Type B pancreatic cell (in vitro differentiated cells): ENCODE measurements around the gene SLC2A4RG. TPM values are rescaled to one million over a fixed set of nuclear protein-coding genes. Genes with fewer than 3 reads are reported as not detected.
A peak's percentile ranks its signal among the peaks of the same experiment; 100 is the strongest.

Experiments
- DNase-seq: peaks from one replicate; pipeline ENCODE4 v3.0.0; 2021; ENCODE audit warnings: mixed read lengths; ENCODE audit not compliant: unreplicated experiment; ENCODE audit errors: extremely low spot score
- H3K27ac Mint-ChIP-seq: 2 replicates; pipeline ENCODE4 v1.8.0; 2021; ENCODE audit warnings: mild to moderate bottlenecking, mixed read lengths
- H3K27me3 Mint-ChIP-seq: 2 replicates; pipeline ENCODE4 v1.8.0; 2021; ENCODE audit warnings: mixed read lengths
- H3K36me3 Mint-ChIP-seq: 2 replicates; pipeline ENCODE4 v1.8.0; 2021; ENCODE audit warnings: mixed read lengths
- H3K4me1 Mint-ChIP-seq: one replicate; pipeline ENCODE4 v1.8.0; 2021; ENCODE audit warnings: mixed read lengths; ENCODE audit not compliant: unreplicated experiment
- H3K4me3 Mint-ChIP-seq: 2 replicates; pipeline ENCODE4 v1.8.0; 2021; ENCODE audit warnings: mild to moderate bottlenecking, mixed read lengths
- H3K9me3 Mint-ChIP-seq: 2 replicates; pipeline ENCODE4 v1.8.0; 2021; ENCODE audit warnings: mixed read lengths
- CTCF ChIP-seq: fragments of 200-600 bp; sonication (generic); conservative IDR thresholded peaks from 2 replicates; pipeline ENCODE4 v1.5.0; 2021; ENCODE audit warnings: antibody characterized with exemption, mild to moderate bottlenecking
- total RNA-seq: library from RNA; stranded (reverse); gene quantifications from 2 replicates; pipeline ENCODE4 v1.2.1, GENCODE V29; 2021; ENCODE audit warnings: low replicate concordance

Gene SLC2A4RG
- total RNA-seq, 1 donor from 2014 or later, result 75.6 TPM

- no peak for DNase-seq
- H3K27ac Mint-ChIP-seq, result no peak overlapping the region
- H3K4me1 Mint-ChIP-seq, result peaks cover 3% of the 10 kb centered on the region
- TF ChIP-seq CTCF, result no peak
- H3K36me3 Mint-ChIP-seq, result no peaks in the 10 kb centered on the region
- no peak overlapping the region for H3K4me3 Mint-ChIP-seq
- H3K27me3 Mint-ChIP-seq, result no peaks in the 10 kb centered on the region
- H3K9me3 Mint-ChIP-seq, result no peaks in the 10 kb centered on the region
These were observed 4.6 kb downstream of the SLC2A4RG start for GRCh38 chr20:63744158-63744557.

GRCh38 chr20:63744574-63745423, 5.2 kb downstream of the SLC2A4RG start:
- no peaks in the 10 kb centered on the region for H3K9me3 Mint-ChIP-seq
- no peak for DNase-seq
- H3K4me1 Mint-ChIP-seq, result peaks cover 3% of the 10 kb centered on the region
- no peak for TF ChIP-seq CTCF
- no peak overlapping the region for H3K4me3 Mint-ChIP-seq
- H3K27ac Mint-ChIP-seq, result no peak overlapping the region
- H3K27me3 Mint-ChIP-seq, result no peaks in the 10 kb centered on the region
- H3K36me3 Mint-ChIP-seq, result no peaks in the 10 kb centered on the region

- no peaks in the 10 kb centered on the region for H3K36me3 Mint-ChIP-seq
- H3K4me3 Mint-ChIP-seq, result no peak overlapping the region
- no peak for DNase-seq
- no peaks in the 10 kb centered on the region for H3K9me3 Mint-ChIP-seq
- no peak for TF ChIP-seq CTCF
- peaks cover 3% of the 10 kb centered on the region for H3K4me1 Mint-ChIP-seq
- H3K27me3 Mint-ChIP-seq, result no peaks in the 10 kb centered on the region
- H3K27ac Mint-ChIP-seq, result peak overlapping the region; percentile 71
These were observed 5.8 kb downstream of the SLC2A4RG start for GRCh38 chr20:63745424-63745805.

- peak overlapping the region; percentile 71 for H3K27ac Mint-ChIP-seq
- TF ChIP-seq CTCF, result no peak
- no peak overlapping the region for H3K4me3 Mint-ChIP-seq
These were observed 6.6 kb downstream of the SLC2A4RG start for GRCh38 chr20:63745961-63746731.

GRCh38 chr20:63746751-63747315, 7.3 kb downstream of the SLC2A4RG start:
- no peaks in the 10 kb centered on the region for H3K27me3 Mint-ChIP-seq

More at GRCh38 chr20:63745961-63746731, 6.6 kb downstream of the SLC2A4RG start:
- Mint-ChIP-seq H3K9me3 (no peaks in the 10 kb centered on the region), H3K4me1 (peaks cover 3% of the 10 kb centered on the region), H3K36me3 (no peaks in the 10 kb centered on the region), H3K27me3 (no peaks in the 10 kb centered on the region)
- DNase-seq, result no peak

More at GRCh38 chr20:63746751-63747315, 7.3 kb downstream of the SLC2A4RG start:
- H3K9me3 Mint-ChIP-seq, result no peaks in the 10 kb centered on the region
- DNase-seq, result no peak
- H3K4me1 Mint-ChIP-seq, result peaks cover 3% of the 10 kb centered on the region
- no peaks in the 10 kb centered on the region for H3K36me3 Mint-ChIP-seq
- H3K27ac Mint-ChIP-seq, result no peak overlapping the region
- no peak overlapping the region for H3K4me3 Mint-ChIP-seq
- TF ChIP-seq CTCF, result no peak
